MM.1S (cell line): ENCODE results near the gene HOXC9.

Source experiments
- EZH2 ChIP-seq: fragments of 300-600 bp; sonication (generic); optimal IDR thresholded peaks from 2 replicates; pipeline ENCODE3; 2017; ENCODE audit warnings: low read depth, mild to moderate bottlenecking, antibody characterized with exemption, low read length, mixed read lengths
- TF ChIP-seq, protein P1 (sequence below): fragments of 300-600 bp; sonication (generic); IDR thresholded peaks from 2 replicates; pipeline ENCODE4 v1.5.1; 2016; ENCODE audit warnings: antibody characterized with exemption, low read length, mixed read lengths

DNA sequence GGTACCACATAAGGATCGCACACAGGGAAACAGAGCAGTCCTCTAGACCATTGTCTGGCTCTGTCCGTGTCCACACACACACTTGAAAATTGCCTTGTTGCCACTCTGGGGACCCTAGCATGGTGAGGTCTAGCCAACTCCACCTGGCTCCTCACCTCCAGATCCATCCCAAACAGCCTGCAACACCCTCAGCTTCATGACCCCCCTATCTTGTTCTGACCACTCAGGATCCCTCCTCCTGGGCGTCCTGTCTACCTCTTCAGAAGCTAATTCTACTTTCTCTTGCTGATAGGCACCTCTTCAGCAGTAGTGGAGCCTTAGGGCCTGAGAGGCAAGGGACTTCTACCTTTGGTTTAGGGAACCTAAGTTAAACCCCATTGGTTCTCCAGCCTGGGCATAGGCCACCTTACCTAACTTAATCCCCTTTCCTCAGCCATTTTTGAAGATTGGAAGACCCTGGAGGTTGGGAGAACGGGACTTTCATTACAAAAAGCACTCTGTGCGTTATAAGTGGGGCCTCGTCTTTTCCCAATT is 32.2 kb downstream of the HOXC9 start:
- TF ChIP-seq, protein P1, sequence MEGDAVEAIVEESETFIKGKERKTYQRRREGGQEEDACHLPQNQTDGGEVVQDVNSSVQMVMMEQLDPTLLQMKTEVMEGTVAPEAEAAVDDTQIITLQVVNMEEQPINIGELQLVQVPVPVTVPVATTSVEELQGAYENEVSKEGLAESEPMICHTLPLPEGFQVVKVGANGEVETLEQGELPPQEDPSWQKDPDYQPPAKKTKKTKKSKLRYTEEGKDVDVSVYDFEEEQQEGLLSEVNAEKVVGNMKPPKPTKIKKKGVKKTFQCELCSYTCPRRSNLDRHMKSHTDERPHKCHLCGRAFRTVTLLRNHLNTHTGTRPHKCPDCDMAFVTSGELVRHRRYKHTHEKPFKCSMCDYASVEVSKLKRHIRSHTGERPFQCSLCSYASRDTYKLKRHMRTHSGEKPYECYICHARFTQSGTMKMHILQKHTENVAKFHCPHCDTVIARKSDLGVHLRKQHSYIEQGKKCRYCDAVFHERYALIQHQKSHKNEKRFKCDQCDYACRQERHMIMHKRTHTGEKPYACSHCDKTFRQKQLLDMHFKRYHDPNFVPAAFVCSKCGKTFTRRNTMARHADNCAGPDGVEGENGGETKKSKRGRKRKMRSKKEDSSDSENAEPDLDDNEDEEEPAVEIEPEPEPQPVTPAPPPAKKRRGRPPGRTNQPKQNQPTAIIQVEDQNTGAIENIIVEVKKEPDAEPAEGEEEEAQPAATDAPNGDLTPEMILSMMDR: no peak
- no peak for TF ChIP-seq EZH2
